Suprapubic skin (tissue), 4 donors: ENCODE results near the gene PSME1. TPM values are rescaled to one million over a fixed set of nuclear protein-coding genes. Genes with fewer than 3 reads are reported as not detected.

ENCODE experiments used
- DNase-seq, 2 donors: peaks; one replicate each; pipeline ENCODE4 v3.0.0-alpha.2; 2019; ENCODE audit warnings: low spot score in 2 of 2
- H3K27ac ChIP-seq: fragments of 200-600 bp; sonication (generic); one replicate; pipeline ENCODE4 v1.5.1; 2019
- H3K27me3 ChIP-seq: fragments of 200-600 bp; sonication (generic); one replicate; pipeline ENCODE4 v1.5.1; 2019
- H3K36me3 ChIP-seq: fragments of 200-600 bp; sonication (generic); one replicate; pipeline ENCODE4 v1.5.1; 2019
- H3K4me1 ChIP-seq: fragments of 200-600 bp; sonication (generic); one replicate; pipeline ENCODE4 v1.5.1; 2019
- H3K4me3 ChIP-seq: fragments of 200-600 bp; sonication (generic); one replicate; pipeline ENCODE4 v1.5.1; 2019; ENCODE audit warnings: mild to moderate bottlenecking
- H3K9me3 ChIP-seq: fragments of 200-600 bp; sonication (generic); one replicate; pipeline ENCODE4 v1.5.1; 2019
- EP300 ChIP-seq: sonication (generic); formaldehyde crosslinking; IDR thresholded peaks from one replicate; pipeline ENCODE4 v1.6.1; 2017; ENCODE audit warnings: antibody characterized with exemption
- POLR2A ChIP-seq, 2 donors: fragments of 450-650 bp; IDR thresholded peaks; one replicate each; pipeline ENCODE4 v1.6.1; 2017; ENCODE audit warnings: antibody characterized with exemption in 2 of 2, mild to moderate bottlenecking in 2 of 2, moderate library complexity in 2 of 2
- POLR2AphosphoS5 ChIP-seq, 3 donors: sonication (generic); formaldehyde crosslinking; IDR thresholded peaks; one replicate each; pipeline ENCODE4 v1.6.1; 2017; ENCODE audit warnings: antibody characterized with exemption in 3 of 3
- WGBS: methylation state at CpG from one replicate; pipeline ENCODE4 v1.1.5; 2018; 5-methylcytosine and 5-hydroxymethylcytosine counted together
- total RNA-seq, 4 donors: library from RNA; depleted of rRNA; stranded (reverse); fragments of >200 nt; gene quantifications; one replicate each; pipeline ENCODE4 v1.1.0, GENCODE V29; 2016
- TF ChIP-seq, protein P1 (sequence below), 2 donors: fragments of 200-600 bp in 1 of 2; fragments of 450-650 bp in 1 of 2; sonication (generic) in 1 of 2; IDR thresholded peaks; one replicate each; pipeline ENCODE4 v1.5.1; 2016 to 2019; ENCODE audit warnings: antibody characterized with exemption in 2 of 2, mild to moderate bottlenecking in 1 of 2, moderate library complexity in 1 of 2

Gene PSME1
- total RNA-seq, 4 donors from 2014 or later, result 72.3 to 113 (median 91.1) TPM

DNA sequence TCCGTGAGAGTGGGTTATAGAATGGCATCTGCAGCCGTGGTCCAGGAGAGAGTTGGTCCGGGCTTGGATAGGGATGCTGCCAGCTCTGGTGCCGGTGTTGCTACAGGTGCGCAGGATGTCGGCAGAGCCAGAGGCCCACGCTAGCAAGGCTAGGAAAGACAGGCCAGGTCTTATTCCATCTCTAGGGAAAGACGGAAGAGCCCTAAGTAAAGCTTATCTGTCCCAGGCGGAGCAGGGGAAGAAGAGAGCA is 485 bp upstream of the PSME1 start:
- Histone ChIP-seq H3K4me3 (peak overlapping the region; percentile 99), H3K36me3 (peaks cover 22% of the 10 kb centered on the region), H3K4me1 (peaks cover 52% of the 10 kb centered on the region), H3K27ac (peak overlapping the region; percentile 93), H3K9me3 (no peaks in the 10 kb centered on the region), H3K27me3 (no peaks in the 10 kb centered on the region)
- no peak for DNase-seq
- WGBS, result 7% methylated on average over 9 of the region's 9 CpGs
- TF ChIP-seq POLR2A (IDR thresholded peaks at IDR 0.05), result no peak

DNA sequence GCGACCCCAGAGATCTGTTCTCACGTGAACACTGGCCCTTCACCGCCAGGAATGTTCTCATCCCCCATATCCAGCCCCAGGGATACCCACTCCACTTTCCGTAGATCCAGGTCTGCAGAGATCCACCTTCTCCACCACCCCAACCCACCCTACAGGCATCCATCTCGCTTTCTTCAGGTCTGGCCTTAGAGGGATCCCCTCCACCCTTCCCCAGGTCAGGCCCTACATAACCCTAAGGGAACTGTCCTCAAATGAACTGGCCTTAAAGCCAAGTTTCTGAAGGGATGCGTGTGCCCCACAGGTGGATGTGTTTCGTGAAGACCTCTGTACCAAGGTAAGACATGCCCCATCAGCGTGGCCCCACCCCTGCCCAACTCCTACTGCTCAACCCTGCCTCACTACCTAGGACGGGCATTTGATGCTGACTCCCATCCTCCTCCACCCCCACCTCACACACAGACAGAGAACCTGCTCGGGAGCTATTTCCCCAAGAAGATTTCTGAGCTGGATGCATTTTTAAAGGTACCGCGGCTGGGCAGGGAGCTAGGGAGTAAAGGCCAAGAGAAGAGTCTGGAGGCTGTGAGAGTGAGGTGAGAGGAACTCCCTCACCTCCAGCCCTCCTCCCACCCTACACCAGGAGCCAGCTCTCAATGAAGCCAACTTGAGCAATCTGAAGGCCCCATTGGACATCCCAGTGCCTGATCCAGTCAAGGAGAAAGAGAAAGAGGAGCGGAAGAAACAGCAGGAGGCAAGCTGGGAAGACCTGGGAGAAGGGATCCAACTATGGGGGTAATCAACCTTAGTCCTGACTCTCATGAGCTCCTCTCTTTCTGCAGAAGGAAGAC is 912 bp downstream of the PSME1 start:
- Histone ChIP-seq H3K36me3 (peaks cover 22% of the 10 kb centered on the region), H3K9me3 (no peaks in the 10 kb centered on the region), H3K4me3 (peak overlapping the region; percentile 99), H3K27ac (peak overlapping the region; percentile 93), H3K27me3 (no peaks in the 10 kb centered on the region), H3K4me1 (peaks cover 55% of the 10 kb centered on the region)
- DNase-seq, result no peak
- TF ChIP-seq POLR2AphosphoS5 (IDR thresholded peaks at IDR 0.05), result no peak
- TF ChIP-seq EP300, result no peak
- no peak for TF ChIP-seq POLR2A (IDR thresholded peaks at IDR 0.05)
- TF ChIP-seq, protein P1, sequence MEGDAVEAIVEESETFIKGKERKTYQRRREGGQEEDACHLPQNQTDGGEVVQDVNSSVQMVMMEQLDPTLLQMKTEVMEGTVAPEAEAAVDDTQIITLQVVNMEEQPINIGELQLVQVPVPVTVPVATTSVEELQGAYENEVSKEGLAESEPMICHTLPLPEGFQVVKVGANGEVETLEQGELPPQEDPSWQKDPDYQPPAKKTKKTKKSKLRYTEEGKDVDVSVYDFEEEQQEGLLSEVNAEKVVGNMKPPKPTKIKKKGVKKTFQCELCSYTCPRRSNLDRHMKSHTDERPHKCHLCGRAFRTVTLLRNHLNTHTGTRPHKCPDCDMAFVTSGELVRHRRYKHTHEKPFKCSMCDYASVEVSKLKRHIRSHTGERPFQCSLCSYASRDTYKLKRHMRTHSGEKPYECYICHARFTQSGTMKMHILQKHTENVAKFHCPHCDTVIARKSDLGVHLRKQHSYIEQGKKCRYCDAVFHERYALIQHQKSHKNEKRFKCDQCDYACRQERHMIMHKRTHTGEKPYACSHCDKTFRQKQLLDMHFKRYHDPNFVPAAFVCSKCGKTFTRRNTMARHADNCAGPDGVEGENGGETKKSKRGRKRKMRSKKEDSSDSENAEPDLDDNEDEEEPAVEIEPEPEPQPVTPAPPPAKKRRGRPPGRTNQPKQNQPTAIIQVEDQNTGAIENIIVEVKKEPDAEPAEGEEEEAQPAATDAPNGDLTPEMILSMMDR (IDR thresholded peaks at IDR 0.05), result no peak
- WGBS, result 29% methylated on average over 13 of the region's 13 CpGs

DNA sequence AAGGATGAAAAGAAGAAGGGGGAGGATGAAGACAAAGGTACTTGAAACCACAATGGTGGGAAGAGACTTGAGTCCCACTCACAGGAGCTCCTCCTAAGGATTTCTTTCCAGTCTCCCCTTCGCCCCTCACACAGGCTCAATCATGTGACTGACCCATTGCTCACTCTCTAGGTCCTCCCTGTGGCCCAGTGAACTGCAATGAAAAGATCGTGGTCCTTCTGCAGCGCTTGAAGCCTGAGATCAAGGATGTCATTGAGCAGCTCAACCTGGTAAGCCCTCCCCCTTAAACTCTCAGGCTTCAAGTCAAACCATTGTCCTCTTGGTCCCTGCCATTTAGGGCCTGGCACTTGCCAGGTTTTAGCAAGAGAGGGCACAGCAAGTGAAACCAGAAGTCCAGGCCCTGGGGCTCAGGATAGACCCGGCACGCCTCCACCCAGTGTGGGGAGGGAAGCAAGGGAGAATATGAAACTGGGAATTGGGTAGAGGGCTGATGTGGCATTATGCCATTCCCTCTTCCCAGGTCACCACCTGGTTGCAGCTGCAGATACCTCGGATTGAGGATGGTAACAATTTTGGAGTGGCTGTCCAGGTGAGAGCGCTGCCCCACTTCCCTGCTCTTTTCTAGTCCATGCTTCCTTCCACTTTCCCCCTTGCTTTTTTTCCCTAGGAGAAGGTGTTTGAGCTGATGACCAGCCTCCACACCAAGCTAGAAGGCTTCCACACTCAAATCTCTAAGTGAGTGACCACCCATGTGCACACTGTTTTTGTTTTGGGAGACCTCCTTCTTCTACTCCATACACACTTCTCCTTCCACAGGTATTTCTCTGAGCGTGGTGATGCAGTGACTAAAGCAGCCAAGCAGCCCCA is 1.8 kb downstream of the PSME1 start:
- TF ChIP-seq, protein P1 (IDR thresholded peaks at IDR 0.05), result no peak
- TF ChIP-seq POLR2A (IDR thresholded peaks at IDR 0.05) (no peak), POLR2AphosphoS5 (IDR thresholded peaks at IDR 0.05) (no peak), EP300 (no peak)
- H3K4me1 ChIP-seq, result peaks cover 55% of the 10 kb centered on the region
- H3K9me3 ChIP-seq, result no peaks in the 10 kb centered on the region
- 85% methylated on average over 8 of the region's 8 CpGs for WGBS
- H3K36me3 ChIP-seq, result peaks cover 22% of the 10 kb centered on the region
- H3K4me3 ChIP-seq, result no peak overlapping the region
- no peaks in the 10 kb centered on the region for H3K27me3 ChIP-seq
- H3K27ac ChIP-seq, result no peak overlapping the region
- no peak for DNase-seq

GRCh38 chr14:24138396-24139271 is 2.6 kb downstream of the PSME1 start:
- DNase-seq, result no peak
- H3K27ac ChIP-seq, result no peak overlapping the region
- no peaks in the 10 kb centered on the region for H3K27me3 ChIP-seq
- peaks cover 54% of the 10 kb centered on the region for H3K4me1 ChIP-seq
- H3K4me3 ChIP-seq, result no peak overlapping the region
- H3K9me3 ChIP-seq, result no peaks in the 10 kb centered on the region
- TF ChIP-seq, protein P1 (IDR thresholded peaks at IDR 0.05), result no peak
- TF ChIP-seq EP300 (no peak), POLR2A (IDR thresholded peaks at IDR 0.05) (no peak), POLR2AphosphoS5 (IDR thresholded peaks at IDR 0.05) (no peak)
- peaks cover 28% of the 10 kb centered on the region for H3K36me3 ChIP-seq
- WGBS, result 81% methylated on average over 13 of the region's 13 CpGs

DNA sequence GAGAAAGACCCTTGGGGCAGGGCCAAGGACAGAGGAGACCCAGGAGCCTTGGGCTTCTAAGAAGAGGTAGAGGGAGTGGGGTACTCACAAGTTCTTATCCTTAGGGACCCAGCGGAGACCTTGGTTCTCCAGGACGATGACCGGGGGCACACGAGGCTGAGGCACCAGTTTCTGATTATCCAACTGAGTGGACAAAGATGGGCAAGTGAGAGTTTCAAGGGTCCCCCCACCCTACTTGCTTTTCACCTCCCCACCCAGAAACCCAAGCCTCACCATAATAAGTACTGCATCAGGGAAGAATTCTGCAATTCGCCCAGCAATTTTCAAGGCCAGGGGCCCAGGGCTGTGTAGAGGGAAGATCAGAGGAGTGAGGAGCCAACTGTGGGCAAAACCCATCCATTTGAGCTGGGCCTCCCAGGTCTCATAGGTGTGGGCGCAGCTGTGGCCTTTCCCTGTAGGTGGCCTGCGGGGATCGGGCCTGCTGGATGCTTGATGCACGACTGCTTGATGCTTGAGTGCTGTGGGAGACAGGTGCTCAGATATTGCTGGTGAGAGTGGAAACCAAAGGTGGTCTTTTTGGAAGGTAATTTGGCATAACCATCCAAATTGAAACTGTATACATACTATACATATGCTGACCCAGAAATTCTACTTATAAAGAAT is 3.4 kb downstream of the PSME1 start:
- Histone ChIP-seq H3K36me3 (peaks cover 32% of the 10 kb centered on the region), H3K27ac (no peak overlapping the region), H3K4me3 (peak overlapping the region; percentile 76), H3K9me3 (no peaks in the 10 kb centered on the region), H3K27me3 (no peaks in the 10 kb centered on the region), H3K4me1 (peaks cover 54% of the 10 kb centered on the region)
- TF ChIP-seq POLR2AphosphoS5 (IDR thresholded peaks at IDR 0.05), result no peak
- TF ChIP-seq, protein P1 (IDR thresholded peaks at IDR 0.05), result no peak
- 86% methylated on average over 9 of the region's 9 CpGs for WGBS
- DNase-seq, result no peak
